Neural crest cell (in vitro differentiated cells): ENCODE results near the gene DRC3. TPM values are rescaled to one million over a fixed set of nuclear protein-coding genes. Genes with fewer than 3 reads are reported as not detected.
"Not testable (repeated sequence)": the region's sequence is repeated elsewhere in the genome, so short reads cannot be mapped to it uniquely, and the experiment has no call there.

ENCODE experiments used
- DNase-seq: peaks from one replicate; pipeline ENCODE4 v3.0.0; 2021; ENCODE audit warnings: low read depth, mixed read lengths, low spot score
- H3K27ac Mint-ChIP-seq: one replicate; pipeline ENCODE4 v1.8.0; 2021; ENCODE audit warnings: mild to moderate bottlenecking, mixed read lengths; ENCODE audit not compliant: unreplicated experiment
- H3K27me3 Mint-ChIP-seq: 2 replicates; pipeline ENCODE4 v1.8.0; 2021; ENCODE audit warnings: low read depth, mild to moderate bottlenecking, mixed read lengths
- H3K36me3 Mint-ChIP-seq: 2 replicates; pipeline ENCODE4 v1.8.0; 2021; ENCODE audit warnings: low read depth, mild to moderate bottlenecking, mixed read lengths
- H3K4me1 Mint-ChIP-seq: 2 replicates; pipeline ENCODE4 v1.8.0; 2021; ENCODE audit warnings: mixed read lengths
- H3K4me3 Mint-ChIP-seq: one replicate; pipeline ENCODE4 v1.8.0; 2021; ENCODE audit warnings: mild to moderate bottlenecking, mixed read lengths
- H3K9me3 Mint-ChIP-seq: 2 replicates; pipeline ENCODE4 v1.8.0; 2021; ENCODE audit warnings: mixed read lengths
- CTCF ChIP-seq: fragments of 200-600 bp; sonication (generic); conservative IDR thresholded peaks from 2 replicates; pipeline ENCODE4 v1.5.0; 2021; ENCODE audit warnings: antibody characterized with exemption, mild to moderate bottlenecking
- total RNA-seq: library from RNA; stranded (reverse); gene quantifications from 2 replicates; pipeline ENCODE4 v1.2.1, GENCODE V29; 2021

The DRC3 gene
- total RNA-seq, 1 donor from 2014 or later, result 0.61 TPM

GRCh38 chr17:17989618-17990017 lies 17.0 kb downstream of the DRC3 start:
- DNase-seq, result no peak
- Mint-ChIP-seq H3K27ac (no peak overlapping the region), H3K4me3 (no peak overlapping the region), H3K4me1 (peaks cover 3% of the 10 kb centered on the region), H3K9me3 (no peaks in the 10 kb centered on the region), H3K36me3 (no peaks in the 10 kb centered on the region), H3K27me3 (no peaks in the 10 kb centered on the region)
- TF ChIP-seq CTCF, result no peak

- no peak for DNase-seq
- Mint-ChIP-seq H3K27ac (no peak overlapping the region), H3K4me3 (no peak overlapping the region), H3K36me3 (no peaks in the 10 kb centered on the region), H3K4me1 (peaks cover 9% of the 10 kb centered on the region), H3K27me3 (no peaks in the 10 kb centered on the region), H3K9me3 (no peaks in the 10 kb centered on the region)
- TF ChIP-seq CTCF, result no peak
Measured at GRCh38 chr17:17990282-17990681, 17.6 kb downstream of the DRC3 start.

- TF ChIP-seq CTCF, result no peak
- Mint-ChIP-seq H3K9me3 (no peaks in the 10 kb centered on the region), H3K4me1 (peaks cover 9% of the 10 kb centered on the region), H3K4me3 (no peak overlapping the region), H3K27me3 (no peaks in the 10 kb centered on the region), H3K36me3 (no peaks in the 10 kb centered on the region), H3K27ac (peak overlapping the region; percentile 78)
- no peak for DNase-seq
Measured at GRCh38 chr17:17993366-17993765, 20.7 kb downstream of the DRC3 start.

- Mint-ChIP-seq H3K4me1 (peaks cover 9% of the 10 kb centered on the region), H3K9me3 (no peaks in the 10 kb centered on the region), H3K27ac (no peak overlapping the region), H3K36me3 (no peaks in the 10 kb centered on the region), H3K27me3 (no peaks in the 10 kb centered on the region), H3K4me3 (no peak overlapping the region)
- no peak for TF ChIP-seq CTCF
- DNase-seq, result no peak
Measured at GRCh38 chr17:17993852-17994251, 21.2 kb downstream of the DRC3 start.

GRCh38 chr17:17994271-17995069 lies 21.8 kb downstream of the DRC3 start:
- no peaks in the 10 kb centered on the region for H3K9me3 Mint-ChIP-seq
- DNase-seq, result peak; percentile 26
- H3K36me3 Mint-ChIP-seq, result no peaks in the 10 kb centered on the region
- peak; percentile 48 for TF ChIP-seq CTCF
- H3K27ac Mint-ChIP-seq, result peak overlapping the region; percentile 65
- H3K4me3 Mint-ChIP-seq, result no peak overlapping the region
- peaks cover 9% of the 10 kb centered on the region for H3K4me1 Mint-ChIP-seq
- no peaks in the 10 kb centered on the region for H3K27me3 Mint-ChIP-seq

- H3K4me3 Mint-ChIP-seq, H3K27me3 Mint-ChIP-seq, H3K4me1 Mint-ChIP-seq, H3K9me3 Mint-ChIP-seq, H3K36me3 Mint-ChIP-seq, DNase-seq, H3K27ac Mint-ChIP-seq: not testable (repeated sequence)
Measured at GRCh38 chr17:17995887-17996286, 23.2 kb downstream of the DRC3 start.
